T follicular helper cell (primary cell): ENCODE results near the gene ZNF213.
"Not testable (repeated sequence)": the region's sequence is repeated elsewhere in the genome, so short reads cannot be mapped to it uniquely, and the experiment has no call there.

Experiments used
- DNase-seq: peaks from one replicate; pipeline ENCODE4 v3.0.0-alpha.2; 2020; ENCODE audit warnings: low read depth

The ZNF213 gene

DNA sequence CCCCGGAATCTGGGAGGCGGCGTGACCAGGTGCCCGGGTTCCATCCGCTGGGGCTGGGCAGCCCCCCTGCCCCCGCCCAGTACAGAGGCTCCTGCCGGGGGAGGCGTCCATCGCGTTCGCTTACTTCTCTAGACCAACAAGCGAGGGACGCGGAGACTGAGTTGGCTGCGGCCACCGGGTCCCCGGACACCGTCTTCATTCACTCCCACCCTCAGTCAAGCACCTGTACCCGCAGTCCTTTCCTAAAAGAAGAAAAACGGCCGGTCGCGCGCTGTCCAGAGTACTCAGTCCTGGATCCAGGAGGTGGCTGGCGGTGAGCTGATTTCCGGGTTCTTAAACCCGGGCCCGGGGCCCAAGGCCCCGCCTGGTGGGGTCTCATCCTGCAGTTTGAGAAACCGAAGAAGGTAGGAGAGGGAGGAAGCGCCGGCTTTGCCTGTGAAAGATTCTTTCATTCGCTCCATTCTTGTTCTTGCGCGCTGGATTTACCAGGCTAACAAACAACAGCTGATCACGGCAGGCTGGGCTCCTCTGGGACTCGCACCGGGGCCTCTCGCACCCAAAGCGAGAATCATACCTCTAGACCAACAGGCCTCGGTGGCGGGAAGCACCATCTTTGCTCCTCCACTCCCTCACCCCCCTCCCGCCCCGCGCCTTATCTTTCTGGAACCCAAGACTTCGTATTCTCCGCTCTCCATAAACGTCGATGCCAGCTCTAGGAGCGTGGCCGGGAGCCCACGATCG lies 35.8 kb downstream of the ZNF213 start:
- no peak for DNase-seq

DNA sequence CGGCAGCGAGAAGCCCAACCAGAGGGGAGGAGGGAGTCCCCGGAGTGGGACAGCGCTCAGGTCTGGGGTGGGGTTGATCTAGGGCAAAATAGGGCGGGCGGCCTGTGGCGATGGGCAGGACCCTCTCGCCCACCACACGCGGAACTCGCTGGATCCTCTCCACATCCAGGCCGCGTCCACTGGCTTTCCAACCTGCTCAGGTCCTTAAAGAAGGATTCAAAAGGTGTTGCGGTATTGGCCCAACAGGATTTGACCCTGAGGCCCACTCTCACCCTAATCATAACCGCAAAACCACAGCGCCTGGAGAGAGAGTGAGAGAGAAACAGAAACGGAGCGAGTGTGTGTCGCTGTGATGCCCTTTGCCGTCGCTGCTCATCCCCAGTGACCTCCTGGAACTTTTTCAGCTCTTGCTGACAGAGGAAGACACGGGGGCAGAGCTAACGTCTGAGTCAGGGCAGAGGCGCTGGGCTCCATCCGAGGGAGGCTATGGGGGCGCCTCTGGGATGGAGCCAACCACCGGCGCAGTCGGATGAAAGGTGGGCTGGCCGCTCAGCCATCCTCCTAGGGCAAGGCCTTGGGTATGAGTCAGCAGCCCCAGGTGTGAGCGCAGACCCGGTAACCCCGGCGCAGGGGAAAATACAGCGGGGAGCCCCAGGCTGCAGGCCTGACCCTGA lies 36.5 kb downstream of the ZNF213 start:
- no peak for DNase-seq

DNA sequence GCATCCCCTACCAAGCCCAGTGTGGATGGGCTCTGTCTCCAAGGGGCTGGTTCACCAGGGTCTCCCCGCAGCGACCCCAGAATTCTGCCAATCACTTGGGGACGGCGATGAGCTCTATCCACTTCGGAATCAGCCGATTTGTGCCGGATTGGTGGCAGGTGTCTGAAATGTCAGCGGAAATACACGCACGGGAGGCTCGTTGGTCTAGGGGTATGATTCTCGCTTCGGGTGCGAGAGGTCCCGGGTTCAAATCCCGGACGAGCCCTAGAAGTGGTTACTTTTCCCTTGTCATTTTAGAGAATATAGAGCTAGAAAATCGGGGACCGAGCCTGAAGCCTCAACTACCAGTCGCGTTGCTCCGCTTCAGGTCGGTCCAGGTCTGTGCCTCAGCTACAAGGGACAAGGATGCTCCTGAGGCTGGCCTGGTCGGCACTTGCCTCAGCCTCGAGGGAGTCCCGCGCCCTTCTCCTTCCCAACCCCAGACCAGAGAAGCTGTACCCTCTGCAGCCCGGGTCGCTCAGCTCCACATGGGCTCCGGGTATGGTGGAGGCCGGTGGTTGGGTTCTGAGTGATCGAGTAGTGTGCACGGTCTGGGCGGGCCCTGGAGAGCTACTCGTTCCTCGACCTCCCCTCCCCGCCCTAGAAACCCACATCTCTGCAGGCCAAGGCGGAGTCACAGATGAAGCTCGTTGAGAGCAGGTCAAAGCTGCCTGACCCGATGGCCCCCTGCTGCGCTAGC lies 37.2 kb downstream of the ZNF213 start:
- DNase-seq = no peak

DNA sequence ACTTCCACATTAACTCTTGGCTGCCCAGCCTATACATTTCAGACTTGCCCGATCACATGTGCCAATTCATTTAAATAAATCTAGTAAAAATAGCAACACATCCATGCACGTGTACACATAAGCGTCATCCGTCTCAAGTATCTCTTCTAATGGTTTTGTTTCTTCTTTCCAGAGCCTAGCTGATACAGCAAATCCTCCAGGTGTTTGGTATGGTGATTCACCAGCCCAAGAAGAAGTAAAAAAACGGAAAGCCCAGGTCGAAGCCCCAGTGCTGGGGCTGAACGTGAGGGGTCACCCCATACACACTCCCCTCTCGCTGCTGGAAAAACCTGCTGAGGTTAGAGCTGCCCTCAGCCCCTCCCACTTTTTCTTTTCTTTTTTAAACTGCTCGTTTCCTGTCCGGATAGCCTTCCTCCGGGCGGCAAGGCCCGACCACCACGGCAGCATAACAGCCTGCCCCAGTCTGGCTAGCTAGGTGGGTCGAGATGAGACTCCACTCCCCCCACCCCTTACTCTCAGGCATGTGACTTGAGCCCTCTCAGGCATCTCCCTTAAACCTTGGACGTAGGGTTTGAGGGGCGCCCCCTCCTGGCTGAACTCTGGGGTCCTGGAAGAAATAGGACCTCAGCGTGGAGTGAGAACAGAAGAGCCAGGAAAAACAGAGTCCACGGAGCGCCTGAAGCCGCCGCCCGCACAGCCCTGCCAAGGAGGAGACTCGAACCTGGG lies 39.2 kb downstream of the ZNF213 start:
- no peak for DNase-seq

DNA sequence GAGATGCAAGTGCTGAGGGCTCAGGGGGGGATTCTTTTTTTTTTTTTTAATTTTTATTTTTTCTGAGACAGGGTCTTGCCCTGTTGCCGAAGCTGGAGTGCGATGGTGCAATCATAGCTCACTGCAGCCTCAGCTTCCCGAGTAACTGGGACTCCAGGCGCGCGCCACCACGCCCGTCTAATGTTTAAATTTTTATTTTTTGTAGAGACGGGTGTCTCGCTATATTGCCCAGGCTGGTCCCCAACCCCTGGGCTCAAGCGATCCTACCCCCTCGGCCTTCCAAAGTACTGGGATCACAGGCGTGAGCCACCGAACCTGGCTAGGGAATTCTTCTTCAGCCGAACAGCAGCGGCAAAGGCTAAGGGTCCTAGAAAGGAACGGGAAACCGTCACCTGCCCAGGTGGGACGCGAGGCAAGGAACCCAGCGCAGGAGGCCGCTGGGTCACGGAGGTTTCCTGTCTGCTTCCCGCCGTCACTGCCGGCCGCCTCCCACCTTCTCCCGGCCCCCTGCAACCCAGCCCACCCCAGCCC lies 39.9 kb downstream of the ZNF213 start:
- DNase-seq = no peak

DNA sequence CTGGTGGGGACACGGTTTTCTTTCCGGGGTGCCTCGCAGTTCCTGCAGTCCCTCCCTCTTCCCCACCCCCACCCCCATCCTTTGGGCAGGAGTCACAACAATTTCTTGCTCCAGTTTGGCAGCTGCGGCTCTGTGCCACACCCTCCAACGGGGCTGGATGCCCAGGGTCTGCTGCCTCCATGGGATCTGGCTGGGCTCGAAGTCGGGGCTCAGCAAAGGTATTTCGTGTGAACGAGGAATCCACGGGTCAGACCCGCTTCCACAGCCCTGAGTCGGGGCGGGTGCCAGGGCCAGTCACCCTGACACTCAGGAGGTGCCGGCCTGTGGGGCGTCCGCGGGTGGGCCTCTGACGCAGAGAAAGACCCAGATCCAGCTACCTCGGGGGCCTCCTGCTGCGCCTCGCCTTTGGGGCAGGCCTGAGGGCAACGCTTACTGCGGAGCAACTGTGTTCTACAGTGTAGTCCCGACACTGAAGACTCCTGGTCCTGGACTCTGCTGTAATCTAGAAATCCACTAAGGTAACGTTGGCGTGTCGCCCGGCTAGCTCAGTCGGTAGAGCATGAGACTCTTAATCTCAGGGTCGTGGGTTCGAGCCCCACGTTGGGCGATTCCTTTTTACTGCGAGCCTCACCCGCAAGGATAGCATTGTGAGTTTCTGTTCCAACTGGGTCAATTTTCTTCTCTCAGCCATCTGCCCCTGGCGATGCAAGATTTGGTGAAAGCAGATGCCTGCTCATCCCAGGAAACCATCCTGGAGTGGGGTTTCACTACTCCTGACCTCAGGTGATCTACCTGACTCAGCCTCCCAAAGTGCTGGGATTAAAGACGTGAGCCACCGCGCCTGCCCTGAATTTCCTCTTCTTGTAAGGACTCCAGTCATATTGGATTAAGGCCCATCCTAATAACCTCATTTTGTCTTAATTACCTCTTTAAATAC lies 40.6 kb downstream of the ZNF213 start:
- DNase-seq = no peak

DNA sequence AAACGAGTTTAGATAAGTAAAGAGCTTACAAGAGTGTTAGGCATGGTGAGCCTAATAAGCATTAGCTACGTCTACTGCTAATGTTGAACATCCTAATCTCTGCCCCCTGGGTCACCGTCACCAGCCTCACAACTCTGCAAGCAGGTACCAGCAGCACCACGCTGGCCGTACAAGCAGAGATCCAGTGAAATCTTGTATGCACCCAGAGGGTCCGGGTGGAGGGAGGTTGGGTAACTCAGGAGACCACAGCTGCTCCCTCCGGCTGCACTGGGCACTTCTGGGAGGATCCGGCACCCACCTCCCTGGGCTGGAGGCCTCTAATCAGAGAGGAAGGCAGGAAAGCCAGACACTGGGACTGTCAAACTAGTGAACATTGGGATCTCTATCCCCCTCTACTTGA lies 44.8 kb downstream of the ZNF213 start:
- DNase-seq = no peak

DNA sequence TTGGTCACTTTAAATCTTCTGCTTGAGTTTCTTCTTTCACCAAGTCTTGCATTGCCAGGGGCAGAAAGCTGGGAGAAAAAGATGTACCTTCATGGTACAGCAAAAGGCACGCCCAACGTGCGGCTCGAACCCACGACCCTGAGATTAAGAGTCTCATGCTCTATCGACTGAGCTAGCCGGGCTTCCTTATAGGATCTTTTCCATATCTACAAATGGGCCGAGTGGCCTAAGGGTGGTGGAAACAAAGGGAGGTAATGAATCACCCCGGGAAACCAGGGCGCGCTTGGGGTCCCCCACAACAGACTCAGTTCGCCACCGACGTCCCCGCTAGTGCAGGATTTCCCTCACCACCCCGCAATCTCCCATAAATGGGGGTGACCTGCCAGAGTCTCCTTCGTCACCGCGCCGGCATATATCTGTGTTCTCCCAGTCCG lies 45.6 kb downstream of the ZNF213 start:
- DNase-seq = no peak

DNA sequence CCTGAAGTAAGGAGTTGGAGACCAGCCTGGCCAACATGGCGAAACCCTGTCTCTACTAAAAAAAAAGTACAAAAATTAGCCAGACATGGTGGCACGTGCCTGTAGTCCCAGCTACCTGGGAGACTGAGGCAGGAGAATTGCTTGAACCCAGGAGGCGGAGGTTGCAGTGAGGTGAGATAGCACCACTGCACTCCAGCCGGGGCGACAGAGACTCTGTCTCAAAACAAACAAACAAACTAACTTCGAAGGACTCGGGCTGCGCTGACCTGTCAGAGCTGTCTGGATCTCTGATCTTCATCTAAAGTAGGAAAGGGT lies 47.4 kb downstream of the ZNF213 start:
- not testable (repeated sequence) for DNase-seq

DNA sequence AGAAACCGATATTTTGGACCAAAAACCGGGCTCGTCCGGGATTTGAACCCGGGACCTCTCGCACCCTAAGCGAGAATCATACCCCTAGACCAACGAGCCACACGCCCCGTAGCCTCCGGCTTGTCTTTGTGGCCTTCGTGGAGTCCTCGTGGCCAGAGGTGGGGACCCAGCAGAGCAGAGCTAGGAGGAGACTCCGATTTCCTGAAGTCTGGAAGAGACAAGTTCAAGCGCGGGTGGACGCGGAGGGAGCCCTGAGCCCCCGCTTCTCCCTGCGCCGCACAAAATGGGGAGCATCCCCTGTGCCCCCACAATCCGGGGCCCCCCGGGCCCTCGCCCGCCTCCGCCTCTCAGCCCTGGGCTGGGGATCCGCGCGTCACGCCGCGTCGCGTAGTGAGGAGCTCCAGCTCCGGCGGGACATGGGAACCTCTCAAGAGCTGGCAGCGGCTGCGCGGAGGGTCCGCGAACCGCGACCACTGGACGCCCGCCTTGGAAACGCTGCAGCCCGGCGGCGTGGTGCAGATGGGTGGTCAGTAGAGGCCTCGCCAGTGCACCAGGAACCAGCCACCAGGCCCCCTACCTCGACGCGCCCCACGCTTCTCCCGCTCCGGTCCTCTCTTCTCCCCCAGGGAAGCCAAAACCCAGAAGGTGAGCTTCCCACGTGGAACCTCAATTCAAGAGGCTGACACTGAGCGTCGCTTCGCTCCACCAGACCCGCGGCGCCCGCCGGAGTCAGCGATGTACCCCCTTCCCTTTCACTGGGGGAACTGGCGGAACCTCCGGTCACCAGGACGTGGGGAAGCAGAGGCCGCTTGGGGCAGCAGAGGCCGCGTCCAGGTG lies 48.0 kb downstream of the ZNF213 start:
- no peak for DNase-seq

DNA sequence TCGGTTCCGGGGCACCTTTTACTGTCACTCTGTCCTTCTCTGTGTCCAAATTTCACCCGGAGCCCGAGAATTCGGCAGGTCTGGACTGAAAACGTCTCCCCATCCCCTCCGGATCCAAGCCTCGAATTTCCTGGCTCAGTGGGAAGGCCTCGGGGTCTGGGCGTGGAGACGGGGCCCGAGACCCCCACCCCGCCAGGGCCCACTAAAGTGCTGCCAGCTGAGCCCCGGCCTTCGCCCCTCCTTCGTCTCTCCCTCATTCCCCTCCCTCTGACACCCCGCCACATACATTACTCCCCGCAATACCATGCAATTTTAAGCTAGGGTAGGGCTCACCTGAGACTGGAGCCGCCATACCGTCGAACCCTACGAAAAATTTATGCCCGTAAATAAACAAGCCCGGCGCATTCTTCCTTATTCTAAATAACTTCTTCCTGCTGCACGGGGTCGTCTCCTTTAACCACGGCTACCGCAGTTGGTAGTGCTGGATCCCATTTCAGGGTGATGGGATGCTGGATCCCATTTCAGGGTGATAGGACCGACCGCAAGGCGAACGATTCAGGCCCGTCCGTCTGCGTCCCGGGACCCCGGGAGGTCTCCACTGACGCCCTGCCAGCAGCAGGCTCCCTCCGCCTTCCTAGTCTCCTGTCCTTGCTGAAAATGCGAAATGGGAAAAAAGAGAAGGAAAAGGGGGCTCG lies 48.8 kb downstream of the ZNF213 start:
- DNase-seq = no peak

DNA sequence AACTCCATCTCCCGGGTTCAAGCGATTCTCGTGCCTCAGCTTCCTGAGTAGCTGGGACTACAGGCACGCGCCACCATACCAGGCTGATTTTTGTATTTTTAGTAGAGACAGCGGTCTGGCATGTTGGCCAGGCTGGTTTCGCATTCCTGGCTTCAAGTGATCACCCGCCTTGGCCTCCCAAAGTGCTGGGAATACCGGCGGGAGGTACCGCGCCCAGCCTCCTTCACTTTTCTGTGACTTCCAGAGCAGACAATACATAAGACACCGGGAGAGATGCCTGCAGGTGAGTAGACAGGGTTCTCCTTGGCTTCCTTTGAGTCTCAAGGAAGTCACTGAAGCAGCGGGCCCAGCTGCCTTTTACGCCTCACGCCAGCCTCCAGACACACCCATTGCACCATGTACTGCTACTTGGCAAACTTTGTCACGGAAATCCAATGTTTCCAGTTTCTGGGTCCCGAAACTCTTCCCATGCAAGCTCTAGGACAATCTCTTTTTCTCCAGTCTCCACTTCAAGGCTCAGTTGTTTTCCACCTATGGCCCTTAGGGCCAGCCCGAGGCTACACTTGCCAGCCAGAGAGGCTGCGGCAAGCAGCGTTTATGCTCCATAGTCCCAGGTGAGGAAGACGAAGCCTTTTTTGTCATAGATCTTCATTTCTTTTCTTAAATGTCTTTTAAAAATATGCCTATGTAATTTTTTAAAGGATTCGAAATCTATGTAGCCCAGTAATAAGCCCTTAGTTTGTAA lies 52.3 kb downstream of the ZNF213 start:
- no peak for DNase-seq

DNA sequence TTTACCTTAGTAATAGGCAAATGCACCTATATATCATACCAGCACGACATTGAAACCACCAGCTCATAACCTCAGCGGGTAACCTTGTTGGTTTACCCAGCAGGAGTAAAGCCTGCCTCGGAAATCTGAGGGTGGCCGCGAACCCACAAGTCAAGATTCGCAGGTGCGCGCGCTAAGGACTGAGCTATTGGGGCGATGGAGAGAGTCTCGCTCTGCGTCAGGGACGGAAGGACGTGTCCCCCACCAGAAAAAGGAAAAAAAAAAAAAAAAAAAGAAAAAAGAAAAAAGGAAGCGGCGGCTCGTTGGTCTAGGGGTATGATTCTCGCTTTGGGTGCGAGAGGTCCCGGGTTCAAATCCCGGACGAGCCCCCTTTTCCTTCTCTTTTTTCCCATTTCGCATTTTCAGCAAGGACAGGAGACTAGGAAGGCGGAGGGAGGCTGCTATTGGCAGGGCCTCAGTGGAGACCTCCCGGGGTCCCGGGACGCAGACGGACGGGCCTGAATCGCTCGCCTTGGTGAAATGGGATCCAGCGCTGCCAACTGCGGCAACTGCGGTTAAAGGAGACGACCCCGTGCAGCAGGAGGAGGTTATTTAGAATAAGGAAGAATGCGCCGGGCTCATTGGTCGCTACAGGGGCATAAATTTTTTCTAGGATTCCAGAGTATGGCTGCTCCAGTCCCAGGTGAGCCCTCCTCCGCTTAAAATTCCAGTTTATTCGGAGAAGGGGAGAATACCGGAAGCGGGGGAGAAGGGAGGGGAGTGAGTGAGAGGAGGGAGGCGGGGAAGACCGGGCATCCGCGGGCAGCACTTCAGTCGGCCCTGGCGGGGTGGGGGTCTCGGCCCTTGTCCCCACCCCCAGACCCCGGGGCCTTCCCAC lies 53.2 kb downstream of the ZNF213 start, which contains the start of gene OR1F1:
OR1F1 (plus strand) TSS at position 407 of the 877 bp plus-strand sequence.
- peak; percentile 22 for DNase-seq

DNA sequence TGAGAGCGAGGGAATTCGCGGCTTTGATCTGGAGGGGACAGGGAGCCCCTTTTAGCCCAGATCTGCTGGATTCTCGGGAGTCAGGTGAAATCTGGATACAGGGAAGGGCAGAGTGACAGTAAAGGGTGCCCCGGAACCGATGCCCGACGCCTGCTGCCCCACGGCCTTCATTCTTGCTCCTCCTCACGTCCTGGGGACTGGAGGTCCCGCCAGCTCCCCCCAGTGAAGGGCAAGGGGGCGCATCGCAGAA lies 53.8 kb downstream of the ZNF213 start:
- DNase-seq = no peak

DNA sequence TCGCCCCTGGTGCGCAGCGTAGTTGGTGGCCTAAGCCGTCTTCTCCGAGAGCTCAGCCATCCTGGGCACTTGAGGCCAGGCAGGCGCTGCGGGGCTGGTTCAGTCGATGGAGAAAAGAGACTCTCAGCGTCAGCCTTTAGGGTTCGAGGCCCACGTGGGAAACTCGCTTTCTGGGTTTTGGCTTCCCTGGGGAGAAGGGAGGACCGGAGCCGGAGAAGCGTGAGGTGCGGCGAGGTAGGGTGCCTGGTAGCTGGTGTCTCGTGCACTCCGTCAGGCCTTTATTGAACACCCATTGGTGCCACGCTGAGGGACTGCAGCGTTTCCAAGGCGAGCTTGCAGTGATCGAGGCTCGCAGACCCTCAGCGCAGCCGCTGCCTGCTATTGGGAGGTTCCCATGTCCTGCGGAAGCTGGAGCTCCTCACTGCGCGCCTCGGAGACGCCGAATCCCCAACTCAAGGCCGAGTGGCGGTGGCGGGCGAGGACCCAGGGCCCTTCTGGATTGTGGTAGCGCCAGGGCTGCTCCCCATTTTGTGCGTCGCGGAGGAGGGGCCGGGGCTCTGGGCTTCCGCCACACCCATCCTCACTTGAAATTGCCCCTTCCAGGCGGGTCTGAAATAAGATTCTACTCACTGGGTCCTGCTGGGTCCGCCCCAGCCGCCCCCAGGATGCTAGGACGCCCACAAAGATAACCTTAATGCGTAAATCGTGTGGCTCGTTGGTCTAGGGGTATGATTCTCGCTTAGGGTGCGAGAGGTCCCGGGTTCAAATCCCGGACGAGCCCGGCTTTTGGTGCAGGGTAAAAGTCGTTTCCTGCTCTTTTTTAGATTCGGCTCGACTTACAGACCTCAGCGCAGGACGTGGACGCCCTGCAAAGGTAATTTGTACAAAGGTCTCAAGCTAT lies 54.3 kb downstream of the ZNF213 start:
- no peak for DNase-seq

DNA sequence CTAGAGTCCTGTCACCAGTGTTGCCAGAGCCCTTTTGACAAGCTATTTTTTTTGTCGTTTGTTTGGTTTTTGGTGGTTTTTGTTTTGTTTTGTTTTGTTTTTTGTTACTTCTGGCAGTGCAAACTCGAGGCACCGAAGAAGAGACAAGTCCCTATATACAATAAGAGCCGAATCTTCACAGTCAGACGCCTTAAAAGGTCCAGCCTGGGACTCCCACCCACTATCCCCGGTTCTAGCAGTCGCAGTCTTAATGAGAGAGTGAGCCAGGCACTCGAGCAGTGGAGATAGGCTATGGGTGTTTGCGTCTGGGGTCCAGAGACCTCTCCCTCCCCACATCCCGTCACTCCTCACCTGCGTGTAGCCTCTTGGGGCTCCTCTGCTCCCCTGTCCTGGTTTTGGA lies 55.0 kb downstream of the ZNF213 start:
- DNase-seq = no peak

DNA sequence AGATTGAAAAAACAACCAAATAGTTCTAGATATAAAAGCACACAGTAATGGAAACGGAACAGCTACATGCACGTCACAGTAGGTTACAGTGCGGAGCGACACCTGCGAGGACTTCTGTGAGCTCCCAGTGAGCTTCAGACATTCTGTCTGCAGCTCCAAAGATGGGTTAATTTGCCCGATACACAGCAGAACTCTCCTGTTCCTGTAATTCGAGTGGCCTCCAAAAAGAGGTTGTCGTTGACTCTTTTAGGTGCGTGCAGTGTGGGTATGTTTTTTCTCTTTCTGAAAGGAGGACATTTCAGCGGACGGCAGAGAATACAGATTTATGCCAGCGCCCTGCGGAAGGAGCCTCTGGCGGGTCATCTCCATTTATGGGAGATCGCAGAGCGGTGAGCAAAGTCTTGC lies 56.1 kb downstream of the ZNF213 start:
- DNase-seq = no peak
